Esophagus muscularis mucosa (tissue), 4 donors: Measurements from ENCODE around the gene PANK2. TPM values are rescaled to one million over a fixed set of nuclear protein-coding genes. Genes with fewer than 3 reads are reported as not detected.

Source experiments
- DNase-seq: peaks from one replicate; pipeline ENCODE4 v3.0.0-alpha.2; 2017; ENCODE audit errors: extremely low spot score
- H3K27ac ChIP-seq, 4 donors: fragments of 200-600 bp; sonication (generic); replicated peaks in 1 of 4; 1 replicate in 3 of 4; 2 replicates in 1 of 4; pipeline ENCODE4 v1.5.1; 2016 to 2019; ENCODE audit warnings: mild to moderate bottlenecking in 1 of 4
- H3K27me3 ChIP-seq, 4 donors: fragments of 200-600 bp; sonication (generic); one replicate each; pipeline versions ENCODE4 v1.5.1 to v1.6.0; 2016 to 2019
- H3K36me3 ChIP-seq, 4 donors: fragments of 200-600 bp; sonication (generic); one replicate each; pipeline ENCODE4 v1.5.1; 2016 to 2019
- H3K4me1 ChIP-seq, 4 donors: fragments of 200-600 bp; sonication (generic); one replicate each; pipeline ENCODE4 v1.5.1; 2016 to 2019
- H3K4me3 ChIP-seq, 4 donors: fragments of 200-600 bp; sonication (generic); 1 replicate in 2 of 4; 2 replicates in 2 of 4; pipeline ENCODE4 v1.5.1; 2016 to 2019; ENCODE audit warnings: mild to moderate bottlenecking in 4 of 4, moderate library complexity in 1 of 4
- H3K9me3 ChIP-seq, 4 donors: fragments of 200-600 bp; sonication (generic); 1 replicate in 3 of 4; 2 replicates in 1 of 4; pipeline ENCODE4 v1.5.1; 2016 to 2019
- CTCF ChIP-seq, 3 experiments: fragments of 200-600 bp in 2 of 3; fragments of 450-650 bp in 1 of 3; sonication (generic) in 2 of 3; IDR thresholded peaks; one replicate each; pipeline ENCODE4 v1.5.1; 2017 to 2019; ENCODE audit warnings: antibody characterized with exemption in 3 of 3, mild to moderate bottlenecking in 2 of 3, moderate library complexity in 1 of 3
- EP300 ChIP-seq: sonication (generic); formaldehyde crosslinking; IDR thresholded peaks from one replicate; pipeline ENCODE4 v1.6.1; 2017; ENCODE audit warnings: antibody characterized with exemption
- POLR2A ChIP-seq: fragments of 450-650 bp; IDR thresholded peaks from one replicate; pipeline ENCODE4 v1.6.1; 2017; ENCODE audit warnings: antibody characterized with exemption, moderate library complexity, mild to moderate bottlenecking, low read depth
- POLR2AphosphoS5 ChIP-seq, 2 donors: sonication (generic); formaldehyde crosslinking; IDR thresholded peaks; one replicate each; pipeline ENCODE4 v1.6.1; 2017; ENCODE audit warnings: antibody characterized with exemption in 2 of 2
- WGBS: methylation state at CpG from one replicate; pipeline ENCODE4 v1.1.5; 2018; 5-methylcytosine and 5-hydroxymethylcytosine counted together
- intact Hi-C: fragments of 100-400 bp; cut with DNase I; formaldehyde crosslinking; loops from one replicate; pipeline ENCODE4 v1.15.1; 2023
- total RNA-seq, 4 donors: library from RNA; depleted of rRNA; stranded (reverse); fragments of >200 nt; gene quantifications; one replicate each; pipeline versions ENCODE4 v1.1.0 to v1.2.1, GENCODE V29; 2016

Gene PANK2
- total RNA-seq, 4 donors from 2014 or later, result 42.8 to 52.1 (median 46.6) TPM

GRCh38 chr20:3916364-3916763 is 27.2 kb downstream of the PANK2 start:
- intact Hi-C loops, result loop anchor here (1.0 kb wide), 1 partner anchor 14 kb away; no protein-coding TSS in a partner anchor

DNA sequence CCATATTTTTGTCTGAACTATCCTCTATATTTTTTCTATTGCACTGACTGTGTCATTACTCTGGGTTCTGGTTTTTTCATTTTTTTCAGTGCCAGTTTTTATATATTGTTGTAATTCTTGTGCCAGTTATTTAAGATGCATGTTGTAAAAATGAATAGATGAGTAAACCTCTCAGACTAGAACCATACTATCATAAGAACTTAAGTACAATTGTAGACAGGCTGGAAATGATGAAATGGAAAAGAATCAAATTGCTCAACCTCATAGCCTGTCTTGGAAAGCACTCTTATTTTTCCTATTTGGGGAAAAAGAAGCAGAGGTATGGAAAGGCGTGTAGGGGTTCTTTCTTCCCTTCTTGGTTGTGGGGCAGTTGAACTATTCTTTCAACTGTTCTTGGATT is 30.2 kb downstream of the PANK2 start:
- DNase-seq, result no peak
- Histone ChIP-seq H3K36me3 (peaks cover 6 to 84% (median 54%) of the 10 kb centered on the region in 4 donors), H3K4me3 (no peak overlapping the region), H3K4me1 (peaks cover 9 to 34% (median 24%) of the 10 kb centered on the region in 4 donors), H3K27ac (no peak overlapping the region), H3K27me3 (no peaks in the 10 kb centered on the region), H3K9me3 (no peaks in the 10 kb centered on the region)
- 71% methylated on average over 1 of the region's 1 CpG for WGBS
- TF ChIP-seq POLR2A (no peak), EP300 (no peak), POLR2AphosphoS5 (IDR thresholded peaks at IDR 0.05) (no peak), CTCF (IDR thresholded peaks at IDR 0.05) (no peak)
- intact Hi-C loops, result no loop called here

More at GRCh38 chr20:3916364-3916763, 27.2 kb downstream of the PANK2 start:
- Histone ChIP-seq H3K9me3 (no peaks in the 10 kb centered on the region), H3K27ac (no peak overlapping the region), H3K27me3 (no peaks in the 10 kb centered on the region), H3K4me1 (peaks cover 4 to 24% (median 21%) of the 10 kb centered on the region in 4 donors), H3K4me3 (no peak overlapping the region), H3K36me3 (peaks cover 14 to 84% (median 58%) of the 10 kb centered on the region in 4 donors)
- no peak for DNase-seq
- TF ChIP-seq POLR2A (no peak), POLR2AphosphoS5 (IDR thresholded peaks at IDR 0.05) (no peak), EP300 (no peak), CTCF (IDR thresholded peaks at IDR 0.05) (no peak)
- 70% methylated on average over 2 of the region's 2 CpGs for WGBS

DNA sequence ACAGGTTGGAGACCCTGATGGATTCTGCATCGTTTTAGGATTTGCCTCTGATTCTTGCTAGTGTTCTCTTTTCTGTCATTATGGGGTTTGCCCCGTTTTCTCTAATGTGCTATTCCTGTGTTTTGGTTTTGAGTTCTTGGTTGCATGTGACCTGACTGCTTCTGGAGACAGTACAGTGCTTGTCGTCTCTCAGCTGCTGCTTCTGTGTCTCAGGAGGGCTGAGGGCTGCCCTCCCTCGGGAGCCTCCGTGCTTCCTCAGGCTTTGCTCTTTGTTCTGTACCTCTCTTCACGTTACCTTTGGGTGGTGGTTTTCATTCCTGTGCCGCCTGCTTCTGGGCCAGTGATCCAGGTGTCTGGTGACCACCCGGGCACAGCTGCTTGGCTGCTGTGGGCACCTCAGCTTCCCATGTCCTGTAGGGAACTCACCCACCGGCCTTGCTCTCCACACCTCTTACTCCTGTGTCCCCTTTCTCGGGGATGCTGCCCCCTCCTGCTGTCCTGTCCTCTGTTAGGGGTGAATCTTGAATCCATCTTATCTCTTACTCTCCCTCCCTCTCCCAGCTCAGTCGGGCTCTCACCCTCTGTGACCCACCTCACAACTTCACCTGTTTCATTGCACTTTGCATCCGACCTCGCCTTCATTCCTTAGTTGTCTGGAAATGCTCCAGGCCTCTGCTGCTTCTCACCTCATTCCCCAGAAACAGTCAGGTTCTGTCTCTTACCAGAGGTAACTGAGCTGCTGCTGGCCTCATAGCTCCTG is 33.2 kb downstream of the PANK2 start:
- Histone ChIP-seq H3K4me1 (peaks cover 5 to 25% (median 14%) of the 10 kb centered on the region in 4 donors), H3K27me3 (no peaks in the 10 kb centered on the region), H3K4me3 (no peak overlapping the region), H3K27ac (no peak overlapping the region), H3K36me3 (peaks cover 6 to 80% (median 60%) of the 10 kb centered on the region in 4 donors), H3K9me3 (no peaks in the 10 kb centered on the region)
- intact Hi-C loops, result no loop called here
- 71% methylated on average over 13 of the region's 13 CpGs for WGBS
- no peak for DNase-seq
- no peak for TF ChIP-seq CTCF (IDR thresholded peaks at IDR 0.05)
- TF ChIP-seq POLR2AphosphoS5 (IDR thresholded peaks at IDR 0.05), result no peak
- no peak for TF ChIP-seq POLR2A
- TF ChIP-seq EP300, result no peak

DNA sequence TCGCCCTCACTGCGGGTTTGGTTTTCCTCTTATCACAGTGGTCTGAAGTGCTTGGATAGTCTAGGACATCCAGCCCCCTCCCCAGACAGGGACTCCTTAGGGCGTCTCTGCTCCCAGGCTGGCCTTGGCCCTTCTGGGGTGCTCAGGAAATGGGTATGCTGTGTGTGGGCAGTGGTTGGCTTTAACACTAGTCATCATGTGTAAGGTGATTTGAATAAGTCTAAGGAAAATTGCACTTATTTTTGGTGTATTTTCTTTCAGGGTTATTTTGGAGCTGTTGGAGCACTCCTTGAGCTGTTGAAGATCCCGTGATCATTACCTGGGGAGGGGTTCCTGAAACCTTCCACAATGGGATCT is 33.8 kb downstream of the PANK2 start:
- TF ChIP-seq POLR2AphosphoS5 (IDR thresholded peaks at IDR 0.05) (no peak), EP300 (no peak), CTCF (IDR thresholded peaks at IDR 0.05) (no peak), POLR2A (no peak)
- no peak for DNase-seq
- intact Hi-C loops, result no loop called here
- Histone ChIP-seq H3K4me1 (peaks cover 5 to 30% (median 19%) of the 10 kb centered on the region in 4 donors), H3K36me3 (peaks cover 6 to 77% (median 60%) of the 10 kb centered on the region in 4 donors), H3K4me3 (no peak overlapping the region), H3K27me3 (no peaks in the 10 kb centered on the region), H3K27ac (no peak overlapping the region), H3K9me3 (no peaks in the 10 kb centered on the region)
- WGBS, result 96% methylated on average over 4 of the region's 4 CpGs
